ENCODE results near the gene MLST8. TPM values are rescaled to one million over a fixed set of nuclear protein-coding genes. Genes with fewer than 3 reads are reported as not detected.
A peak's percentile ranks its signal among the peaks of the same experiment; 100 is the strongest.

MLST8 gene
- total and polyA plus RNA-seq, 2 experiments from 2014 or later: 100.0 to 117 TPM

DNA sequence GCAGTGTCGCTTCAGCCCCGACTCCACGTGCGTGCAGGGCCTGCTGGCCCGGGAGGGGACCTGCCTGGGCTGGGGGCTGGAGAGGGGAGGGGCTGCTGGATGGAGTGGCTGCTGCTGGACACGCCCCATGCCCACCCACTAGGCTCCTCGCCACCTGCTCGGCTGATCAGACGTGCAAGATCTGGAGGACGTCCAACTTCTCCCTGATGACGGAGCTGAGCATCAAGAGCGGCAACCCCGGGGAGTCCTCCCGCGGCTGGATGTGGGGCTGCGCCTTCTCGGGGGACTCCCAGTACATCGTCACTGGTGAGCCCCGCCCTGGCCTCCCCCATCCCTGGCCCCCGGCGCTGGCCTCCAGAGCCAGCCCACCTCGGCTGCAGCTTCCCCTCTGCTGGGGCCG lies 3.1 kb downstream of the MLST8 start:
- TF ChIP-seq, protein P1, sequence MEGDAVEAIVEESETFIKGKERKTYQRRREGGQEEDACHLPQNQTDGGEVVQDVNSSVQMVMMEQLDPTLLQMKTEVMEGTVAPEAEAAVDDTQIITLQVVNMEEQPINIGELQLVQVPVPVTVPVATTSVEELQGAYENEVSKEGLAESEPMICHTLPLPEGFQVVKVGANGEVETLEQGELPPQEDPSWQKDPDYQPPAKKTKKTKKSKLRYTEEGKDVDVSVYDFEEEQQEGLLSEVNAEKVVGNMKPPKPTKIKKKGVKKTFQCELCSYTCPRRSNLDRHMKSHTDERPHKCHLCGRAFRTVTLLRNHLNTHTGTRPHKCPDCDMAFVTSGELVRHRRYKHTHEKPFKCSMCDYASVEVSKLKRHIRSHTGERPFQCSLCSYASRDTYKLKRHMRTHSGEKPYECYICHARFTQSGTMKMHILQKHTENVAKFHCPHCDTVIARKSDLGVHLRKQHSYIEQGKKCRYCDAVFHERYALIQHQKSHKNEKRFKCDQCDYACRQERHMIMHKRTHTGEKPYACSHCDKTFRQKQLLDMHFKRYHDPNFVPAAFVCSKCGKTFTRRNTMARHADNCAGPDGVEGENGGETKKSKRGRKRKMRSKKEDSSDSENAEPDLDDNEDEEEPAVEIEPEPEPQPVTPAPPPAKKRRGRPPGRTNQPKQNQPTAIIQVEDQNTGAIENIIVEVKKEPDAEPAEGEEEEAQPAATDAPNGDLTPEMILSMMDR (IDR thresholded peaks at IDR 0.05; ENCODE audit: low read depth, low read length): no peak
- Histone ChIP-seq H3K27me3 (no peaks in the 10 kb centered on the region), H3K4me1 (ENCODE audit: low read depth) (peaks cover 23% of the 10 kb centered on the region), H3K9me3 (ENCODE audit: low read depth) (no peaks in the 10 kb centered on the region), H3K36me3 (peaks cover 5% of the 10 kb centered on the region), H3K4me3 (no peak overlapping the region), H3K27ac (no peak overlapping the region)
- DNase-seq (ENCODE audit: low read depth in 1 of 2, low spot score in 1 of 2): no peak

DNA sequence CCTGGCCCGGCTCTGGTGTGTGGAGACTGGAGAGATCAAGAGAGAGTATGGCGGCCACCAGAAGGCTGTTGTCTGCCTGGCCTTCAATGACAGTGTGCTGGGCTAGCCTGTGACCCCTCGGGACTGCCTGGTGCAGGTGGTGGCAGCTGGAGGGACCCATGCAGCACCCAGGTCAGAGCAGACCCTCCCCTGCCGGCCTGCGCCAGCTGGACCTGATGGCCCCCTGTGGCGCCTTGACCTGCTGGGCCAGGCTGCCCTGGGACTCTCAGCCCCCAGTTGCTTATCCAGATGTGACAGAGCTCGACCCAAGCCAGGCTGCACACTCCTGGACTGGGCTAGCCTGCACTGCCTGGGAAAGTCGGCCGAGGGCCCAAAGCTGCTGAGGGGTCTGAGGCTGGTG lies 3.5 kb downstream of the MLST8 start:
- H3K4me3 ChIP-seq: no peak overlapping the region
- DNase-seq (ENCODE audit: low read depth in 1 of 2, low spot score in 1 of 2): no peak
- H3K27ac ChIP-seq: no peak overlapping the region
- no peaks in the 10 kb centered on the region for H3K27me3 ChIP-seq
- TF ChIP-seq, protein P1 (IDR thresholded peaks at IDR 0.05; ENCODE audit: low read depth, low read length): no peak
- peaks cover 5% of the 10 kb centered on the region for H3K36me3 ChIP-seq
- H3K4me1 ChIP-seq (ENCODE audit: low read depth): peaks cover 26% of the 10 kb centered on the region
- no peaks in the 10 kb centered on the region for H3K9me3 ChIP-seq (ENCODE audit: low read depth)

DNA sequence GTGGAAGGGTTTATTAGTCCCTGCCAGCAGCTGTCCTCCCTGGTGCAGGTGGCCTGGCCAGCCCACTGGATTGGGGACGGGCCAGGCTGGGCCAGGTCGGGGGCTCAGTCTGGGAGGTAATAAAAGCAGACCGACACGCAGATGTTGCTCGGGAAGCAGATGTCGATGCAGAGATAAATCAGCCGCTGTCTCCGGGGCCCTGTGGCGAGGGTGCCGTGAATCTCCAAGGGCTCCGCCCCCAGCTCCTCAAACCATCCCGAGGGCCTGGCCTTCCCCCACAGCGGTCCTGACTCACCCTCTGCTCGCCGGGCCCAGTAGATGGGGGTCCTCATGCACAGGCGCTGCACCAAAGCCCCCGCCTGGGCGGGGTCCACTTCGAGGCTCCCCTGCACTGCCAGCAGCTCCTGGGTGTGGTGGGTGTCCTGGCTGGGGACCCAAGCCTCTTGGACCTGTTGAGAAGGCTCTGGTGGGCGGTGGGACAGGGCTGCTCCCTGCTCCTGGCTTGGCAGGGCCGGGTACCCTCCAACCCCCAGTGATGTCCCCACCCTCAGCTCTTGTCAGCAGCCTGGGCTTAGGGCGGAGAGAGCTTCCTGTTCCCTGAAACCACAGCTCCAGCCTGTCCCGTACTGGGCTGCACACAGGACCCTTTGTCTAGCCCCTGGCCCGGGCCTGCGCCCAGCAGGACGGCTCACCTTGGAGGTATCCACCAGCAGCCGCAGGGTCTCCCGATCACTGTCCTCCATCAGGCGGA lies 4.2 kb downstream of the MLST8 start:
- Histone ChIP-seq H3K27ac (peak overlapping the region; percentile 81), H3K4me3 (no peak overlapping the region), H3K27me3 (no peaks in the 10 kb centered on the region), H3K36me3 (peaks cover 5% of the 10 kb centered on the region), H3K9me3 (ENCODE audit: low read depth) (no peaks in the 10 kb centered on the region), H3K4me1 (ENCODE audit: low read depth) (peaks cover 26% of the 10 kb centered on the region)
- no peak for DNase-seq (ENCODE audit: low read depth in 1 of 2, low spot score in 1 of 2)
- TF ChIP-seq, protein P1 (IDR thresholded peaks at IDR 0.05; ENCODE audit: low read depth, low read length): no peak

DNA sequence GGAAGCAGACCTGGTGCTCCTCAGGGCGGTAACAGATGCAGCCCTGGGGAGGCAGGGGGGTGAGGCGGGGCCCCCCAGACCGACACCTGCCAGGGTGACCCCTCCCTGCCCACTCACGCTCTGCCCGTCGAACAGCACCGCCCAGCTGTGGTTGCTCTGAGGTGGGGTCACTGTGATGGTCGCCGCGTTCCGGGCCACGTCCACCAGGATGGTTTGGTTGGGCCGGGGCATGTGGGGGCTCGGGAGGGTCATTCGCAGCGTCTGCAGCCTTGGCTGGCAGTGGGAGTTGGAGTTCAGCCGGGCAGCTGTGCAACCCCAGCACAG lies 4.7 kb downstream of the MLST8 start:
- Histone ChIP-seq H3K27ac (peak overlapping the region; percentile 81), H3K27me3 (no peaks in the 10 kb centered on the region), H3K4me1 (ENCODE audit: low read depth) (peaks cover 26% of the 10 kb centered on the region), H3K9me3 (ENCODE audit: low read depth) (no peaks in the 10 kb centered on the region), H3K36me3 (peaks cover 5% of the 10 kb centered on the region), H3K4me3 (no peak overlapping the region)
- no peak for DNase-seq (ENCODE audit: low read depth in 1 of 2, low spot score in 1 of 2)
- TF ChIP-seq, protein P1 (IDR thresholded peaks at IDR 0.05; ENCODE audit: low read depth, low read length): no peak

DNA sequence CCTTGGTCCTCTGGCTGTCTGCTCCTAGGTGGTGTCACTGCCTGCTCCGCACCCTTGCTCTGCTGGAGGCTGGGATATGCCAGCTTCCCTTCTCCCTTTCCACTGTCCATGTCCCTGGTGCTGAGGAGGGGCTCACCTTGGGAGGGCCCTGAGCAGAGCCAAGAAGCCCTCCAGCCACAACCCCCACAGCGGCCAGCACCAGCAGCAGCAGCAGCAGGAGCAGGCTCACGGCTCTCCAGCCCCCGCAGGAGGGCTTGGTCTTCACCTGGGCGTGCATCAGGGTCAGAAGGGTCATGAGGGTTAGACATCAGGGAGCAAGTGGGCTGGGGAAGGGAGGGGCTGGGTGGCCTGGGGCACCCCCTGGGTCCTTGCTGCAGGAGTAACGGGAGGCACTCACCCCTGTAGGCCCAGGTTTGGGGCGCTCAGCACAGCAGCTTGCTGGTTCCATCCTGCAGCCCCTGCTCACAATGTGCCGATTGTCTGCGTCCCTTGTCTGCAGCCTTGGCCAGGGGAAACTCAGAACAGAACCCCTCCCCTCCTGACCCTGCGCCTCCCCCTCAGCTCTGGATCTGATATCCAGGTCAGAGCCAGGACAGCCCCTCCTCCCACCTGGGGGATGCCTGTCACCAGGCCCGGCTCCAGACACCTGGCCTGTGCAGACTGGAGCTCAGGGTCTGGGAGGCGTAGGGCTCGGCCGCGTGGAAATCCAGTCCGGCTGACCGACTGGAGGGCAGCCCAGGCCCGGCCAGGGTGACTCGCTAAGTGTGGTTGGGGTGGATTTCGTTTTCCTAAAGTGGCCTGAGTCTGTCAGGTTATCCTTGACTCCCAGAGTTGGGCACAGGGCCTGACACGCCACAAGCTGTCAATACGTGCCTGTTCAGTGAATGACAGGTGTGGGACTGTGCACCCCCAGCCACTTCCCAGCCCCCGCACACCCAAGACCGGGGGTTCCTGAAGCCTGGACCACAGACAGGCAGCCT lies 5.4 kb downstream of the MLST8 start, which contains the start of gene BRICD5:
TSS of gene BRICD5 (minus strand) at position 478 of the 980 bp plus-strand sequence. CDS start at position 448, 30 bp downstream.
- Histone ChIP-seq H3K4me1 (ENCODE audit: low read depth) (peaks cover 26% of the 10 kb centered on the region), H3K27me3 (no peaks in the 10 kb centered on the region), H3K4me3 (no peak within 1 kb of the TSS), H3K36me3 (peaks cover 5% of the 10 kb centered on the region), H3K9me3 (ENCODE audit: low read depth) (no peaks in the 10 kb centered on the region), H3K27ac (peak within 1 kb of the TSS; percentile 81)
- TF ChIP-seq, protein P1 (IDR thresholded peaks at IDR 0.05; ENCODE audit: low read depth, low read length): no peak
- peak in 1 of 2 donors; percentile 57 for DNase-seq (ENCODE audit: low read depth in 1 of 2, low spot score in 1 of 2)

Data from cardiac muscle cell (in vitro differentiated cells and primary cell).